ENCODE data around the gene TRMT112. TPM values are rescaled to one million over a fixed set of nuclear protein-coding genes. Genes with fewer than 3 reads are reported as not detected.
A peak's percentile ranks its signal among the peaks of the same experiment; 100 is the strongest.
"Not testable (repeated sequence)": the region's sequence is repeated elsewhere in the genome, so short reads cannot be mapped to it uniquely, and the experiment has no call there.

The TRMT112 gene
- total and polyA plus RNA-seq, 8 donors, result 50.8 to 337 (median 160) TPM

GRCh38 chr11:64312947-64313346 lies 4.4 kb downstream of the TRMT112 start:
- Histone ChIP-seq H3K4me1 (peaks cover 7 to 47% (median 28%) of the 10 kb centered on the region in 4 donors), H3K9me3 (no peaks in the 10 kb centered on the region), H3K36me3 (peaks cover 23 to 46% (median 36%) of the 10 kb centered on the region in 4 donors), H3K4me3 (no peak overlapping the region), H3K27me3 (no peaks in the 10 kb centered on the region), H3K27ac (peak overlapping the region in 4 of 5 donors; percentile 34 to 80 (median 68))
- intact Hi-C loops (cut with DNase I; ENCODE audit: low total_unique reads), result no loop called here
- 82 to 94% (median 88%) methylated on average over 10 of the region's 10 CpGs for WGBS, 5 donors
- DNase-seq, result no peak
- TF ChIP-seq POLR2AphosphoS5 (IDR thresholded peaks at IDR 0.05) (no peak), POLR2A (IDR thresholded peaks at IDR 0.05) (no peak), CTCF (IDR thresholded peaks at IDR 0.05) (no peak), EP300 (IDR thresholded peaks at IDR 0.05) (no peak)

- WGBS, 5 donors, result 78 to 94% (median 90%) methylated on average over 5 of the region's 5 CpGs
- H3K27ac ChIP-seq; H3K4me3 ChIP-seq; intact Hi-C loops (cut with DNase I; ENCODE audit: low total_unique reads); DNase-seq; H3K9me3 ChIP-seq: not testable (repeated sequence)
- H3K27me3 ChIP-seq, result peaks cover 0 to 10% (median 0%) of the 10 kb centered on the region in 3 donors
- peaks cover 0 to 19% (median 12%) of the 10 kb centered on the region in 4 donors for H3K36me3 ChIP-seq
- H3K4me1 ChIP-seq, result peaks cover 24 to 47% (median 38%) of the 10 kb centered on the region in 4 donors
Observed at GRCh38 chr11:64307795-64308194, 9.6 kb downstream of the TRMT112 start.

GRCh38 chr11:64306876-64307622 lies 10.3 kb downstream of the TRMT112 start:
- DNase-seq, result peak; percentile 44 to 64
- WGBS, 5 donors, result 69 to 84% (median 74%) methylated on average over 5 to 15 of the region's 15 CpGs
- TF ChIP-seq POLR2A (IDR thresholded peaks at IDR 0.05) (no peak), EP300 (IDR thresholded peaks at IDR 0.05) (no peak), POLR2AphosphoS5 (IDR thresholded peaks at IDR 0.05) (no peak), CTCF (IDR thresholded peaks at IDR 0.05) (no peak)
- H3K27ac ChIP-seq, result peak overlapping the region; percentile 95 to 97 (median 96)
- H3K9me3 ChIP-seq, result no peaks in the 10 kb centered on the region
- intact Hi-C loops (cut with DNase I; ENCODE audit: low total_unique reads), result no loop called here
- H3K36me3 ChIP-seq, result peaks cover 0 to 14% (median 10%) of the 10 kb centered on the region in 4 donors
- peak overlapping the region; percentile 64 to 82 (median 76) for H3K4me3 ChIP-seq
- peaks cover 0 to 18% (median 0%) of the 10 kb centered on the region in 3 donors for H3K27me3 ChIP-seq
- H3K4me1 ChIP-seq, result peaks cover 24 to 42% (median 34%) of the 10 kb centered on the region in 4 donors

- TF ChIP-seq POLR2A (IDR thresholded peaks at IDR 0.05), result no peak
- TF ChIP-seq CTCF (IDR thresholded peaks at IDR 0.05), result no peak
- no peak for TF ChIP-seq EP300 (IDR thresholded peaks at IDR 0.05)
- no peak for TF ChIP-seq POLR2AphosphoS5 (IDR thresholded peaks at IDR 0.05)
- peaks cover 0 to 23% (median 0%) of the 10 kb centered on the region in 3 donors for H3K27me3 ChIP-seq
- intact Hi-C loops (cut with DNase I; ENCODE audit: low total_unique reads), result no loop called here
- no peaks in the 10 kb centered on the region for H3K9me3 ChIP-seq
- no peak for DNase-seq
- peaks cover 0 to 14% (median 10%) of the 10 kb centered on the region in 4 donors for H3K36me3 ChIP-seq
- WGBS, 5 donors, result 13 to 28% (median 18%) methylated on average over 8 to 9 of the region's 9 CpGs
- H3K27ac ChIP-seq, result peak overlapping the region; percentile 95 to 97 (median 96)
- H3K4me3 ChIP-seq, result peak overlapping the region; percentile 64 to 82 (median 76)
- H3K4me1 ChIP-seq, result peaks cover 24 to 42% (median 36%) of the 10 kb centered on the region in 4 donors
Observed at GRCh38 chr11:64306563-64306875, 10.8 kb downstream of the TRMT112 start.

Data from stomach (tissue), 9 donors.